Parathyroid adenoma (tissue), 2 donors: ENCODE data around the gene TREM1.
"Not testable (repeated sequence)": the region's sequence is repeated elsewhere in the genome, so short reads cannot be mapped to it uniquely, and the experiment has no call there.

Source experiments
- H2AFZ ChIP-seq: fragments of 300-600 bp; sonication (generic); one replicate; pipeline ENCODE4 v1.7.0; 2017; ENCODE audit warnings: antibody characterized with exemption, mild to moderate bottlenecking
- H3K27ac ChIP-seq: fragments of 300-600 bp; sonication (generic); one replicate; pipeline ENCODE4 v1.7.0; 2017
- H3K27me3 ChIP-seq: fragments of 300-600 bp; sonication (generic); one replicate; pipeline ENCODE4 v1.7.0; 2017; ENCODE audit warnings: low read length; ENCODE audit not compliant: control insufficient read depth, insufficient read depth
- H3K36me3 ChIP-seq: fragments of 300-600 bp; sonication (generic); one replicate; pipeline ENCODE4 v1.7.0; 2017; ENCODE audit warnings: low read length; ENCODE audit not compliant: control insufficient read depth, insufficient read depth
- H3K4me1 ChIP-seq: fragments of 300-600 bp; sonication (generic); one replicate; pipeline ENCODE4 v1.7.0; 2017; ENCODE audit warnings: control low read depth
- H3K4me2 ChIP-seq: fragments of 300-600 bp; sonication (generic); one replicate; pipeline ENCODE4 v1.7.0; 2017; ENCODE audit warnings: low read length
- H3K4me3 ChIP-seq: fragments of 300-600 bp; sonication (generic); one replicate; pipeline ENCODE4 v1.7.0; 2017; ENCODE audit warnings: low read depth, low read length
- H3K79me2 ChIP-seq: fragments of 300-600 bp; sonication (generic); one replicate; pipeline ENCODE4 v1.7.0; 2017; ENCODE audit warnings: control low read depth
- H3K9ac ChIP-seq: fragments of 300-600 bp; sonication (generic); one replicate; pipeline ENCODE4 v1.7.0; 2017; ENCODE audit warnings: mild to moderate bottlenecking
- H3K9me3 ChIP-seq: fragments of 300-600 bp; sonication (generic); one replicate; pipeline ENCODE4 v1.7.0; 2017; ENCODE audit warnings: low read length; ENCODE audit not compliant: control insufficient read depth
- TF ChIP-seq, protein P1 (sequence below): fragments of 300-600 bp; sonication (generic); IDR thresholded peaks from one replicate; pipeline ENCODE4 v1.7.0; 2017; ENCODE audit warnings: antibody characterized with exemption, mild to moderate bottlenecking
- donor health status: primary hyperparathyroidism.

TREM1 gene

DNA sequence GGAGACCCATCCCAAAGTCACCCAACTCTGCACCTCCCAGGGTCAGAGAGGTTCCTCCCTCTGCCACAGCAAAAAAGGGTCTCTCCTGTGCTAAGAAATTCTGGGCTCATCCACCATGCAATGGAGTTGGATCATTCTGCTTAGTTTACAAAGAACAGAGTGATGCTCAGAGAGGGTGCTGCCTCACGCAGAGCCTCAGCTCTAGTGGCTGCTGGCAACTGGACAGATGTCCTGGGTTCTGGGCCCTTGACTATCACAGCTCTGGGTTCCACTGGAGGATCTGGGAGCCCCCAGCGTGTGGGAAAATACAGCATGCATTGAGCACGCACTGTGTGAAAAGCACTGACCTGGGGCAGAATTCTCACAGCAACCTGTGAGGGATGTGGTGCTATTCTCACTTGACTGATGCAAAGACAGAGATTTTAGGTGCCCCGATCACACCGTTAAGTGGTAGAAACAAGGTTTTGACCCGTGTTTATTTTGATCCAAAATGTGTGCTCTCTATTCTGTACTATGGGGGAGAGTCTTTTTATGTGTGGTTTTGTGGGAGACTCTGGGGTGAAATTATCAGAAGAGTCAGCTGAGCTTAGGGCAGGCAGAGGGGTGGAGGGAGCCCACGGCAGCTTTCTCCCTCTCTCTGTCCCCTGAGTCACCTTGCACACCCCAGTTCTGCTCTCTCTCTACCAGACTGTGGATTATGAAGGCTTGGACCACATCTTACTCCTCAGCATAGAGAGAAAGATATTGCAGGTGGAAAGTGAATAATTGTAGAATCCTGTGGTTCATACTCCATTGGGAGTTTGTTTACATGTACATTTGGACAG, 38.4 kb downstream of the TREM1 start:
- H3K79me2 ChIP-seq = no peaks in the 10 kb centered on the region

DNA sequence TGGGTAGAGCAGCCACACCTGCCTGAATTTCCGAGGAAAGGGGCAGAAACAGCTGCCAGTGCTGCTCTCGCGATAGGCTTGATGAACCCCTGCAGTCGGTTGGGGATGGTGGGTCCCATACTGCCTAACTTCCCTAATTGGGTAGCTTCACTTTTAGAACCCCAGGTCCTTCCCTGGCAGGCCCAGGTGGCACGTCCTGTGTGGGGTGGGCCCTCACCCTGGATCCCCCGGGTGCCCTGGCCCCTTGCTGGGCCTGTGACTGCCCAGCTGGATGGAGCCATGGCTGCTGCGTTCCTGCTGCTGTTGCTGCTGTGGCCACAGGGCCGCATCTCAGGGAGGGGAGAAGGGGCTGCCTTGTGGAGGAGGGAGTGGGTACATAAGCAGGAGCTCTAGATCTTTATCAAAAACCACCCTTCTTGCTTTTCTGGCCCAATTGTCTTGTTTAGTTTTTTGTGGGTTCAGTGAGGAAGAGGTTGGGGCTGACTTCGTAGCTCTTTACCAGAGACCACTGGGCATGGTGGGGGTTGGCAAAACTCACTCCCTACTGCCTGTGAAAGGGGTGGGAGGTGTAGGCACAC, 39.1 kb downstream of the TREM1 start:
- Histone ChIP-seq H3K4me2 (no peak overlapping the region), H3K79me2 (no peaks in the 10 kb centered on the region), H3K9me3 (no peaks in the 10 kb centered on the region), H3K9ac (no peak overlapping the region), H3K27ac (no peak overlapping the region), H3K4me1 (no peaks in the 10 kb centered on the region), H3K4me3 (no peak overlapping the region), H2AFZ (no peak overlapping the region), H3K36me3 (no peaks in the 10 kb centered on the region), H3K27me3 (no peaks in the 10 kb centered on the region)
- TF ChIP-seq, protein P1, sequence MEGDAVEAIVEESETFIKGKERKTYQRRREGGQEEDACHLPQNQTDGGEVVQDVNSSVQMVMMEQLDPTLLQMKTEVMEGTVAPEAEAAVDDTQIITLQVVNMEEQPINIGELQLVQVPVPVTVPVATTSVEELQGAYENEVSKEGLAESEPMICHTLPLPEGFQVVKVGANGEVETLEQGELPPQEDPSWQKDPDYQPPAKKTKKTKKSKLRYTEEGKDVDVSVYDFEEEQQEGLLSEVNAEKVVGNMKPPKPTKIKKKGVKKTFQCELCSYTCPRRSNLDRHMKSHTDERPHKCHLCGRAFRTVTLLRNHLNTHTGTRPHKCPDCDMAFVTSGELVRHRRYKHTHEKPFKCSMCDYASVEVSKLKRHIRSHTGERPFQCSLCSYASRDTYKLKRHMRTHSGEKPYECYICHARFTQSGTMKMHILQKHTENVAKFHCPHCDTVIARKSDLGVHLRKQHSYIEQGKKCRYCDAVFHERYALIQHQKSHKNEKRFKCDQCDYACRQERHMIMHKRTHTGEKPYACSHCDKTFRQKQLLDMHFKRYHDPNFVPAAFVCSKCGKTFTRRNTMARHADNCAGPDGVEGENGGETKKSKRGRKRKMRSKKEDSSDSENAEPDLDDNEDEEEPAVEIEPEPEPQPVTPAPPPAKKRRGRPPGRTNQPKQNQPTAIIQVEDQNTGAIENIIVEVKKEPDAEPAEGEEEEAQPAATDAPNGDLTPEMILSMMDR = no peak

More for the DNA sequence above, 38.4 kb downstream of the TREM1 start:
- Histone ChIP-seq H2AFZ (no peak overlapping the region), H3K4me3 (no peak overlapping the region), H3K36me3 (no peaks in the 10 kb centered on the region), H3K27me3 (no peaks in the 10 kb centered on the region), H3K4me2 (no peak overlapping the region), H3K9me3 (no peaks in the 10 kb centered on the region), H3K27ac (no peak overlapping the region), H3K4me1 (no peaks in the 10 kb centered on the region), H3K9ac (no peak overlapping the region)
- TF ChIP-seq, protein P1 = no peak

DNA sequence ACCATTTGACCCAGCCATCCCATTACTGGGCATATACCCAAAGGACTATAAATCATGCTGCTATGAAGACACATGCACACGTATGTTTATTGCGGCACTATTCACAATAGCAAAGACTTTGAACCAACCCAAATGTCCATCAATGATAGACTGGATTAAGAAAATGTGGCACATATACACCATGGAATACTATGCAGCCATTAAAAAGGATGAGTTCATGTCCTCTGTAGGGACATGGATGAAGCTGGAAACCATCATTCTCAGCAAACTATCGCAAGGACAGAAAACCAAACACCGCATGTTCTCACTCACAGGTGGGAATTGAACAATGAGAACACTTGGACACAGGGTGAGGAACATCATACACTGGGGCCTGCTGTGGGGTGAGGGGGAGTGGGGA, 40.0 kb downstream of the TREM1 start:
- H3K27ac ChIP-seq, H3K9me3 ChIP-seq, H3K36me3 ChIP-seq, H3K9ac ChIP-seq, H3K27me3 ChIP-seq, H3K4me2 ChIP-seq, H3K4me1 ChIP-seq, H2AFZ ChIP-seq, H3K79me2 ChIP-seq, H3K4me3 ChIP-seq: not testable (repeated sequence)

DNA sequence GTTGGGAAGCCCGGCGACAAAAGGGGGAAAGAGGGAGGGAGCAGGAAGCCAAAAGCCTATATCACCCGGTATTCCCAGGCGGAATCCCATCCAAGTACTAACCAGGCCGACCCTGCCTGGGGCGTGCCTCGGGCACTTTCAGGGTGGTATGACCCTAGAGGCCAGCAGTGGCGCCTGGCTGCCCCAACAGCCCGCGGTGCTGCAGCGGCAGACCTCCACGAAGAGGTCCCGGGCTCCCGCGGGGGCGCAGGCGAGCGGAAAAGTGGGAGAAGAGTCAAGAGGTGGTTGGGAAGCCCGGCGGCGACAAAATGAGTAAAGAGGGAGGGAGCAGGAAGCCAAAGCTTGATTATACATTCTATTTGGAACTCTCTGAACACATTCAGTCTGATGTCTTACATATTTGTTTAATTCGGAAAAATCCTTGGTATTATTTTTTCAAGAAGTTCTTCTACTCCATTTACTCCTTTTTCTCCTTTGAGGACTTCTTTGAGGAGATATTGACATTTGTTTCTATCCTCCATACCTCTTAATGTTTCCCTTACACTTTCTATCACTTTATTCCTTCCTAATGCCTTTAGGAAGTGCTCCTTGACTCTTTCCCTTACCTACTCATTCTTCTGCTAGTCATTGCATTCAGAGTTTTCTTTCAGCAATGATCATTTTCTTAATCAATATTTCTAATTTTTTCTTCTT, 46.9 kb downstream of the TREM1 start:
- no peaks in the 10 kb centered on the region for H3K9me3 ChIP-seq
- no peak overlapping the region for H3K27ac ChIP-seq
- H3K79me2 ChIP-seq = no peaks in the 10 kb centered on the region
- H3K9ac ChIP-seq = no peak overlapping the region
- H3K36me3 ChIP-seq = no peaks in the 10 kb centered on the region
- H3K27me3 ChIP-seq = no peaks in the 10 kb centered on the region
- TF ChIP-seq, protein P1 = no peak
- no peak overlapping the region for H2AFZ ChIP-seq
- H3K4me1 ChIP-seq = no peaks in the 10 kb centered on the region
- no peak overlapping the region for H3K4me2 ChIP-seq
- H3K4me3 ChIP-seq = no peak overlapping the region

DNA sequence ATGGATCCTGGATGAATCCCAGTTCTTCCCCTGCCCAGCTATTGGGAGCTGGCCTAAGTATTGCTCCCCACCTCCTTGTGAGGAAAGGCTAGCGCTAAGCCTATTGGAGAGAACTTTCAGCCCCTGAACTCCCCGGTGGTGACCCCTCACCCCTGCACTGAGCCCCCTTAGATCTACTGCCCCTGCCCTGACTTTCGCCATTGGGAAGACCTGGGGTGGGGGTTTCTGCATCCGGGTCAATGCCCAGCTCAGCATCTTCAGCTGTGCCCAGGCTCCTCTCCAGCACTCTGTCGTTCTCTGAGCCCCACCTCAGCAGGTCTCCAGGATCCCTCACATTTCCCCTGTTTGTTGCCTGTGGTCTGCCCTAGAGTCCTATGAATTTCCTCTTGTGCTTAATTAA, 49.4 kb downstream of the TREM1 start:
- Histone ChIP-seq H3K27me3 (no peaks in the 10 kb centered on the region), H3K79me2 (no peaks in the 10 kb centered on the region), H3K4me2 (no peak overlapping the region), H3K36me3 (no peaks in the 10 kb centered on the region), H2AFZ (no peak overlapping the region), H3K4me1 (no peaks in the 10 kb centered on the region), H3K9ac (no peak overlapping the region), H3K4me3 (no peak overlapping the region), H3K27ac (no peak overlapping the region), H3K9me3 (no peaks in the 10 kb centered on the region)
- TF ChIP-seq, protein P1 = no peak
